ENCODE results near the gene KCNJ12.
"Not testable (repeated sequence)": the region's sequence is repeated elsewhere in the genome, so short reads cannot be mapped to it uniquely, and the experiment has no call there.

The KCNJ12 gene

GRCh38 chr17:21376081-21376758 is at the start of gene KCNJ12:
TSS of gene KCNJ12 (plus strand) at chr17:21376357. CDS start at chr17:21415343, 38,986 bp downstream.
- no peak for DNase-seq

DNA sequence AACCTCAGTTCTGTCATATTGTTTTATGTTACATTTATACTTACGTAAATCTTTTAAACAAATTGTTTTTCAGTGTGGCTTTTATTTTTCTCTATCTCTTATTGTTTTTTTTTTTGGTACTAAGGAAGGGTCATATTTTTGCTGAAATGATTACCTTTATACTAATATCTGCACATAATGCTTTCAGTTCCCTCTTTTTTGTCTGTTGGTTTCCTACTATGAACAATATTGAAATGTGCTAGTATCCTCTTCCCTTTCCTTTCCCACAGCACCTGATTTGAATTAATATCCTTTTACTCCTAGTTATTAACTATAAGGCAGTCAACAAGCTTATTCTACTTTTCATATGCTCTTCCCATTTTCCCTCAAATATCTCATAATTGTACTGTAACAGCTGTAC is 48.2 kb upstream of the KCNJ12 start:
- DNase-seq: not testable (repeated sequence)

DNA sequence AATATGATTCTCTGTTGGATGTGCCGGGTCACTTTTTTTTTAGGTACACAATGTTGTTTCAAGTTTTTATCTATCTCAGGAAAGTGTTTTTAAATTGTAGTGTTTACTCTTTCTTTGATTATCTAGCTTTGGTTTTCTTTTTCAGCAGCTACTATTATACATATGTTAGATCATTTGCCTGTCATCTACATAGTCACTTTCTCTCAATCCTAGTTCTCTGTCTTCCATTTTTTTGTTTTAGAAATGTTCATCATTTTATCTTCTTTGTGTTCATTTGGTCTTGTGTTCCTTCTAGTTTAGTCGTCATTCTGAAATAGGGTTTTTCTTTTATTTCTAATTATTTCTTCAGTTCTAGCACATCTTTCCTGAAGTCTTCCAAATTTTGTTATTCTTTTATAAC is 47.4 kb upstream of the KCNJ12 start:
- DNase-seq: not testable (repeated sequence)

DNA sequence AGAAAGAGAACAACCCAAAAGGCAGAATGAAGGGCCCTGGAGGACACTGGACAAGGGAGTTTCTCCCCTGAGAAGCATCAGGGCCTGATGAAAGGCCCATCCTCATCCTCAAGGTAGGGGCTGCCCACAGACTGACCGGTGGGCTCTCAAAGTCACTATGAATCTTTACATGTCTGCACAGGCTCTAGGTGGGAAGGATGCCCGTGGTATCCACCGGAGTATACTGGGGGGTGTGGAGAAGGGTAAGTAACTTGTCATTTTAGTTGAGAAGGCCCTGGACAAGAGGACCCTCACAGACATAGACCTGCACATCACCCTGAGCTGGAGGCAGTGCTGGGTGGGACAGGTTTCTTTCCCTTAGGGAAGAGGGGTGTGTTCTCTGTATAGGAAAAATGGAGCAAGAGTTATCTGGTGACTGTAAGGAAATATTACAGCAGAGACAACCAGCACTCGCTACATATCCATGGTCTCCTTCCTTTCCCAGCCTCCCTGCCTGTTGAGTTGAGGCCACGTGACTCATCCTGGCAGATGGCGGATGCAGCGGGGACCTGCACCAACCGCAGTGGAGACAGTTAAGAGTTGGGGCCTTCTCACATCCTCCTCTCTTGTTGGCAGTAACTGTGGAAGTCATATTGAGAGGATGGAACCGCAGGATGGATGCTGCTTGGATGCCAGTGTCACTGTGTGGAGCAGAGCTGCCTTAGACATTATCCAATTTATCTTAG is 45.6 kb upstream of the KCNJ12 start:
- DNase-seq: no peak

GRCh38 chr17:21336541-21337294 is 39.4 kb upstream of the KCNJ12 start:
- DNase-seq: not testable (repeated sequence)

- not testable (repeated sequence) for DNase-seq
Measured at GRCh38 chr17:21337981-21338625, 38.1 kb upstream of the KCNJ12 start.

GRCh38 chr17:21339011-21339410 is 37.1 kb upstream of the KCNJ12 start:
- no peak for DNase-seq

DNA sequence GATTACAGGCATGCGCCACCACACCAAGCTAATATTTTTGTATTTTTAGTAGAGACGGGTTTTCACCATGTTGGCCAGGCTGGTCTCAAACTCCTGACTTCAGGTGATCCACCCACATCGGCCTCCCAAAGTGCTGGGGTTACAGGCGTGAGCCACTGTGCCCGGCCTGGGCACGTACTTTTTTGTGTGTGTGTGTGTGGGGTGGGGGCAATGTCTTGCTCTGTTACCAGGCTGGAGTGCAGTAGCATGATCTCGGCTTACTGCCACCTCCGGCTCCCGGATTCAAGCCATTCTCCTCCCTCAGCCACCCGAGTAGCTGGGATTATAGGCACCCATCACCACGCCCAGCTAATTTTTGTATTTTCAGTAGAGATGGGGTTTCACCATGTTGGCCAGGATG is 36.6 kb upstream of the KCNJ12 start:
- DNase-seq: not testable (repeated sequence)

DNA sequence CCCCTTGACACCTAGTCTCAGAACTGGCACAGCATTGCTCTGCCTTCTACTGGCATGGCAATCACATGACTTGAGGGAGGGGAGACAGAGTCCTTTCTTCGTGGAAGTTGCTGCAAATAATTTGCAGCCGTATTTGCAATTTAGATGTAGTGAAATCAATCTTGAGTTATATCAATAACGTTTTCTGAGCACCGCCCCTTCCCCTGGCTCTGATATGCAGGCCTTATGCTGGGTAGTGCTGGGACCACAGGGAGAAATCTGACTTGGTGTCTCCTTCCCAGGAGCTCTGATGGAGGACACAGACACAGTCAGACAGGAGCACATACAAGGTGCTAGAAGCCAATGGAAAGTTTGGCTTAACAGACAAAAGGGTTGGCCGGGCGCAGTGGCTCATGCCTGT is 35.8 kb upstream of the KCNJ12 start:
- not testable (repeated sequence) for DNase-seq

DNA sequence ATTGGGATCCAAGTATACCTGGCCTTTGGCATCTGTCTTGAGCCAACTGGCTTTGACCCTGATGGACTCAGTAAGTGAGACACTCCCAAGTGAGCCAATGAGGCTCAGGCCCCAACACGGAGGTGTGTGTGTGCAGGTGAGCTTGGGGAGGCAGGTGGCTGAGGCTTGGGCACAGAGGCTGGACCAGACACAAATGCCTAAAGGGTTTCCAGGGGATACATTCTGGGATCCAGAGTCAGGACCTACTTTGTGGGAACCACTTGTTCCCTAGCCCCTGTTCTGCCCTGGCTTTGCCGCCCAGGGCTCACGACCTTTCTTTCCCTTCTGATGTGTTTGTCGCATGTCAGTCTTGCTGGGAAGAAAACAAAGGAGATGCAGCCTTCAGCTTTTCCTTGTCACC is 34.9 kb upstream of the KCNJ12 start:
- DNase-seq: not testable (repeated sequence)

GRCh38 chr17:21341925-21342540 is 34.1 kb upstream of the KCNJ12 start:
- not testable (repeated sequence) for DNase-seq

GRCh38 chr17:21343061-21343949 is 32.9 kb upstream of the KCNJ12 start:
- DNase-seq: not testable (repeated sequence)

GRCh38 chr17:21344801-21345200 is 31.4 kb upstream of the KCNJ12 start:
- DNase-seq: not testable (repeated sequence)

- DNase-seq: no peak
Measured at GRCh38 chr17:21345236-21345635, 30.9 kb upstream of the KCNJ12 start.

- not testable (repeated sequence) for DNase-seq
Measured at GRCh38 chr17:21346107-21346506, 30.1 kb upstream of the KCNJ12 start.

DNA sequence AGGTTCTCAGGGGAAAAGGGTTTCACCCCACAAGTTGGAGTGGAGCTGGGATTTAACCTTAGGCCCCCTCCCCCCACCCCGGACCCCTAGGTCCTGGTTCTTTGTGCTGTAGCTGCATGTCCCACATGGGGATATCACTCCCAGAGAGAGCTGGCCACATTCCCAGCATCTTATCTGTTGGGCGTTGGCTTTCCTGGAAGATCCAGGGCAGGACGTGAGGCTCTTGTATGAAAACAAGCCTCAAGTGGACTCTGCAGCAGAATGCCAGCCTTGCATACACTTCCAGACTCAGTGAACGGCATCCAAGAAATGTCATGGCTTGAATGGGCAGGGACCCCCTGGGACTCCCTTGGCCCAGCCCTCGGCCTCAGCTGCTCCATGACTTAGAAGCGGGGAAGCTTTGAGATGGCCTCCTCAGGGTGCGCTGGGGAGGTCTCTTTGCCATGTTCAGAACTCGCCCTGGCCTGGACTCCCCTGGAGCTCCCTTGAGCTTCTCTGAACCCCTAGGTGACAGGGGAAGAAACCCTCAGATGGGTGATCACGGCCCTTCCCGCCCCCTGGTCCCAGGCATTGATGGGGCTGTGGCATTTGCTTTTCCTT is 29.4 kb upstream of the KCNJ12 start:
- DNase-seq: not testable (repeated sequence)

- not testable (repeated sequence) for DNase-seq
Measured at GRCh38 chr17:21347660-21348059, 28.5 kb upstream of the KCNJ12 start.

DNA sequence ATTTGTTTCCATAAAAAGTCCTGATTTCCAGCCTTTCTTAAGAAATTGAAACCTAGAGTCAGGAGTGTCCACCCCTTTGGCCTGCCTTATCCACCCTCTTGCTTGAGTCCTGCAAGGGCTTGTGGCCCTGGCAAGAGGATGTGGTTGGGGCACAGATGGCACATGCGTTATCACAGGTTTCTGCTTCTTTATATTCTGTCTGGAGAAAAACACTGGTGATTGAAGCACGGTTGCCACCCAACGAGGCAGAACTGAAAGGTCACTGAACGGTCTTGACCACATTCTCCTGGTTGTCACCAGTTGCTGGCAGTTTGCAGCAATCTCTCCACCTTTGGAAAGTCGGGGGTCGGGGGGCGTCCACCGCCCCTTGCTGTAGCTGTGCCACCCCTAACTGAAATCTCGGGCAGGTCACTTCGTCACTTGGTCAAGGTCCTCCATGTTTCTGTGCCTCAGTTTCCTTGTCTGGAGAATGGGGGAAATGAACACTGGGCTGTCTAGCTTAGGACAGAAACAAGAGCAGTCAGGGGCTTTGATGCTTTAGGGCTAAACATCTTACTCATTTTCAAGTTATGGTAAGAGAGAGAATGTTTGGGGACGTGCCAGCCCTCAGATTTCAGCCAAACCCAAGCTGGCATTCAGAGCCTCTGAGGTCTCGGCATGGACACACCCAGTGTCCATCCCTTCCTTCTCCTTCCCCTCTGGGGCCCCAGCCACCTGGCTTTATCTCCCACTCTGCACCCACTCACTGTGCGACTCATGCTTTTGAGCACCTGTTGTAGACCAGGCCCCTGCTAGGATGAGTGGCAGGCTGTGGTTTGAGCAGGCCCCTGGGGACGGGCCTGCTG is 27.9 kb upstream of the KCNJ12 start:
- DNase-seq: not testable (repeated sequence)

- DNase-seq: not testable (repeated sequence)
Measured at GRCh38 chr17:21348926-21349261, 27.3 kb upstream of the KCNJ12 start.
